ENCODE results near the gene ADAT3.

- no peak for TF ChIP-seq CTCF (conservative IDR thresholded peaks at IDR 0.05 in 1 of 2, IDR thresholded peaks at IDR 0.05 in 1 of 2; ENCODE audit: low read depth in 1 of 2, low read length in 2 of 2)
- TF ChIP-seq EZH2 (IDR thresholded peaks at IDR 0.05; ENCODE audit: low read length, missing control alignments) = no peak
Observed at GRCh38 chr19:1961000-1961883, 56.0 kb downstream of the ADAT3 start.
